GM18909 (cell line): ENCODE data around the gene ABCA12.
A peak's percentile ranks its signal among the peaks of the same experiment; 100 is the strongest.

Source experiments
- ATAC-seq: cut with Tn5 transposase; IDR thresholded peaks from one replicate; pipeline ENCODE4 v1.9.1; 2021; ENCODE audit warnings: mild to moderate bottlenecking; ENCODE audit not compliant: unreplicated experiment, poor library complexity

Gene ABCA12

DNA sequence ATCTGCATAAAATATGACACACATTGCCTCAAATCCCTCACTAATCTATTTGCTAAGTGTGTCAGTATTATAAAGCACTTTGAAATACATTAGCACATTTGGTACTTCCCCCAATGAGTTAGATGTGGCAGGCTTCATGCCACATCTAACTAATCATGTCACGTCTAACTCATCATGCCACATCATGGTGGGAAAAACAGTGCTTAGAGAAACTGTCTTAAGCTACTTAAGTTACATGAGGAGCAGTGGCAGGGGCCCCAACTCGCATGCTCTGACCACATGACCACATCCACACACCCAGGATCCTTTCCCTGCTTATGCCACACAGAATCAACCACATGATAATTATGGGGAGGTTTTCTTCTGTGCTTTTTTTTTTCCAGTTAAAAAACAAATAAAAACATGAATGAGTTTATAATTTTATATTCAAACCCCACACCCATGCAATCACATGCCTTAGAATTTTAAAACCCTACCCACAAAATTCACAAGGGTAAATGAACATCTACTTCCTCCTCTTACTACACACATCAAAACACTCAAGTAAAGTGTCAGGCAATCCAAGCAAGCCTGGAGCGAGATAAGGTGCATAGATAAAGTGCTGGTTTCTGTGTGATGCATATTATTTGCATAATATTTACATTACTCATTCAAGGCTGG lies 1.6 kb downstream of the ABCA12 start:
- peak; percentile 50 for ATAC-seq

DNA sequence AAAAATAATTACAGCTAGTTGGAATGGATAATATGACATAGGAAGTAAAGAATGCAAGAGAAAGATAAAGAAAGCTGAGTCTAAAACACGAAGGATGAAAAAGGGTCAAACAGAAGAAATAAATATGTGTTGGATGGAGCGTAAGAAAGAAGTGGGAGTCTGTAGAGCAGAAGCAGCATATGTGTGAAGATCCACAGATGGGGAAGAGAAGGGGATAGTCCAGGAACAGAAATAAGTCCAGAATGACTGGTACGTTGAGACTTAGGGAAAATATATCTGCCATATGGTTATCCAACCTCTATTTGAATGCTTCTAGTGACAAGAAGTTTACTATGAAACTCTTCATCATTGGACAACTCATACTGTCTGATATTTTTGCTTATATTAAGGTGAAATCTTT lies 18.0 kb downstream of the ABCA12 start:
- ATAC-seq: no peak

GRCh38 chr2:215119847-215120246 lies 18.6 kb downstream of the ABCA12 start:
- no peak for ATAC-seq

- ATAC-seq: no peak
These were observed 27.5 kb downstream of the ABCA12 start for GRCh38 chr2:215110918-215111317.

- ATAC-seq: no peak
These were observed 31.0 kb downstream of the ABCA12 start for GRCh38 chr2:215107216-215108056.

- no peak for ATAC-seq
These were observed 32.6 kb downstream of the ABCA12 start for GRCh38 chr2:215105607-215106354.

- ATAC-seq: no peak
These were observed 34.2 kb downstream of the ABCA12 start for GRCh38 chr2:215104226-215104625.

DNA sequence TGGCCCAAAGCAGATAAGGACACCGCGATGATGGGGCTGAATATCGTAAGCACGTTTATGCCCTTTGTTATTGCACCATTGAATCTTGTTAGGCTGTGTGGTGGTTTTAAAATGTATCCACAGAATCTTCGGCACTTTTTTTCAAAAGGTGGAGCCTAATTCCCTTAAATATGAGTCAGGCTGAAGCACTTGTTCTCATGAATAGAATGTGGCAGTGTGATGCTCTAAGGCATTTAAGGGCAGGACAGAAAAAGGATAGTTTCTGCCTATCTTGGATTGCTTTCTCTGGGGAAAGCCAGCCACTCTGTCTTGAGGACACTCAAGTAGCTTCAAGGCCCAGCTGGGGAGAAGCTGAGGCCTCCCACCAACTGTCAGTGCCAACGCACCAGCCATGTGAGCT lies 39.6 kb downstream of the ABCA12 start:
- ATAC-seq: no peak

DNA sequence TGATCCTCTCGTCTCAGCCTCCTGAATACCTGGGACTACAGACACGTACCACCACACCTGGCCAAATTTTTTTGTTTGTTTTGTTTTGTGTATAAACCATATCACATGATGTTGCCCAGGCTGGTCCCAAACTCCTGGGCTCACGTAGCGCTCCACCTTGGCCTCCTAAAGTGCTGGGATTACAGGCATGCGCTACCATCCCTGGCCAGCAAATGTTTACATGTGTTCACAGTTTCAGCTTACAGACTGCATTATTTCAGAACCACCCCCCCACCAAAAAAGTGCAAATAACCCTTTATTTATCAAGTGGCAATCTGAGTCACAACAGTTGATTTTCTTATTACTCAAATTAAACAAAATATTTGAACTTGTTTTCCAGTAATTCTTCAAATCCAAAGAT lies 54.3 kb downstream of the ABCA12 start:
- ATAC-seq: no peak

- ATAC-seq: no peak
These were observed 55.3 kb downstream of the ABCA12 start for GRCh38 chr2:215083146-215083545.

DNA sequence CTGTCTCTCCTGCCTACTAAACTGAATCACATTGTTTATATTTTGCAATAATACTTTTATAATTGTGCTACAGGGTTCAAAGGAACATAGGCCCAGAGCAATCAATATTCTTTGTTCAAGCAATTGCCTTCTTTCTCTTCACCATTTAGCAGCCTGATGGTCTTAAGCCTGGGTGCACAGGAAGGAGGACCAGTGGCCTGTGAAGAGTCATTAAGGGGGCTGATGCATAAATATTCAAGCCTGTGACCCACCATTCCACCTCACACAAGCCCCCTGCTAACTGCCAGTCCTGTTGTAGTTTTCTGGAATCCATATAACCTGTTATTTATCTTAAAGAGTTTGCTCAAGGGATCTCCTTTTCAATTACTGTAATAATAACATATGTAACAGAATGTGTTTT lies 56.0 kb downstream of the ABCA12 start:
- ATAC-seq: no peak

- ATAC-seq: no peak
These were observed 57.9 kb downstream of the ABCA12 start for GRCh38 chr2:215080545-215080944.

DNA sequence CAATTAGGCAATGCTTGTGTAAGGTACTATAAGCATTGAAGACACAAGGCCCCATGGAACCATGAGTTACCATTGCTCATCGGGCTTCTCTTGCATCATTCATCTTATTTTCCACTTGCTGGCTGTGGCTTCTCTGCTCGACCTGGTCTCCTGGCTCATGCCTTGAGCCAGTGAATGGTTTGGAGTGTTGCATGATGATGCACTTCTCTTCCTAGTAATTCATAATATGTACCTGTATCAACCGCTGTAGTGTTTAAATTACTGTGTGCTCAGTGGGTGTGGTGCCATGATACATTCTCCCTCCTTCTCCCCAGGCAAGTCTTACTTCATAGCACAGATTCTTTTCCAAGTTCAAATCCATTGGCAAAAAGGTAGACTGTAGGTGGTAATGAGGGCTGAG lies 66.8 kb downstream of the ABCA12 start:
- ATAC-seq: no peak

- no peak for ATAC-seq
These were observed 70.0 kb downstream of the ABCA12 start for GRCh38 chr2:215068399-215068798.

GRCh38 chr2:215066124-215066523 lies 72.3 kb downstream of the ABCA12 start:
- ATAC-seq: no peak

- no peak for ATAC-seq
These were observed 74.9 kb downstream of the ABCA12 start for GRCh38 chr2:215063526-215063925.

DNA sequence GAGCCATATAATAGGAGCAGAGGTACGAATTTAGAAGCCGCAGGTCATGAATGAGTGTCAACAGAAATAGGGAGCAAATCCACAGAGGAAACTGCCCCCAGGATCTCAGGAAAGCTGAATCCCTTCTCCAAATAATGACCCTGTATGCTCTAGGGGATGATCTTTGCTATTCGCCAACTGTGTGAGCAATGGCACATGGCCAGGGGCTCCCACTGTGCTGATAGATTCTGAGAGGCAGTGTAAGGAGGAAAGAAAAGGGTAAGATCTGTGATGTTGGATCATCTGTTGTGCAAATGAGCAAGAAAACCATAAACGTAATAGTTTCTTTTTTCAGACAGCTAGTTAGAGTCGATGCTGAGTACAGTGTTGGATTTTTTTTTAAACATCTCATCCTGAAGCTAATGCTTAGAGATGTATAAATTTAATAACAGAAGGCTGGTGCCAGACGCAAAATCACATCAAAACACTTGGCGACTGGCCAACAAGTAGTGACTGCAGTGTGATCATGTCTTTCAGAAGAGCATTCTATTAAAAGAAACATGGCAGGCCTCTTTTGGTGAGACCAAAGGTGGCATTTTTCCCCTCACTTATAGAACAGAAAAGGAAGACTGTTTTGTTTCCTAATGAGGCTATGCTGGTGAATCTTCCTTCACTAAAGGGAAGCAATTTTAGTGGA lies 77.4 kb downstream of the ABCA12 start:
- ATAC-seq: no peak

- ATAC-seq: no peak
These were observed 78.7 kb downstream of the ABCA12 start for GRCh38 chr2:215059724-215060123.

DNA sequence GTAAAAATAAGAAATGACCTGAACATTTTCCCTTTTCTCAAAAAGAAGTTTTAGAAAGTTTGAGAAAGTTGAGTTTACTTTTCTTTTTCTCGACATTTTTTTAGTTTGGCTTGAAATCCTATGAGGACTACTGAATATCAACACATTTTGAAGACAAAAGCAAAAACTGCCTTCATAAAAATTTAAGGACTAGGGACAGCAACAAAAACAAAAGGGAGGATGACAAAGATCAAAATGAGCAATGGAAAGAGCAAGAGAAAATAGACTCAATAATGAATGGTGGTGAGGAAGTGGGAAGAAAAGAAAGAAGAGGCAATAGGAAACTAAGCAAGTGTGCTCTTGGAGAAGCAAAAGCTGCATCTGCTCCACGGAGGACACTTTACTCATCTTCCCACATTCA lies 82.5 kb downstream of the ABCA12 start:
- ATAC-seq: no peak

- no peak for ATAC-seq
These were observed 85.6 kb downstream of the ABCA12 start for GRCh38 chr2:215052810-215053209.

- ATAC-seq: no peak
These were observed 86.0 kb downstream of the ABCA12 start for GRCh38 chr2:215052404-215052803.
